Measurements from ENCODE around the gene AHRR. TPM values are rescaled to one million over a fixed set of nuclear protein-coding genes. Genes with fewer than 3 reads are reported as not detected.

Gene AHRR
- total RNA-seq, 2 donors from 2014 or later: 0.12 to 0.30 TPM

DNA sequence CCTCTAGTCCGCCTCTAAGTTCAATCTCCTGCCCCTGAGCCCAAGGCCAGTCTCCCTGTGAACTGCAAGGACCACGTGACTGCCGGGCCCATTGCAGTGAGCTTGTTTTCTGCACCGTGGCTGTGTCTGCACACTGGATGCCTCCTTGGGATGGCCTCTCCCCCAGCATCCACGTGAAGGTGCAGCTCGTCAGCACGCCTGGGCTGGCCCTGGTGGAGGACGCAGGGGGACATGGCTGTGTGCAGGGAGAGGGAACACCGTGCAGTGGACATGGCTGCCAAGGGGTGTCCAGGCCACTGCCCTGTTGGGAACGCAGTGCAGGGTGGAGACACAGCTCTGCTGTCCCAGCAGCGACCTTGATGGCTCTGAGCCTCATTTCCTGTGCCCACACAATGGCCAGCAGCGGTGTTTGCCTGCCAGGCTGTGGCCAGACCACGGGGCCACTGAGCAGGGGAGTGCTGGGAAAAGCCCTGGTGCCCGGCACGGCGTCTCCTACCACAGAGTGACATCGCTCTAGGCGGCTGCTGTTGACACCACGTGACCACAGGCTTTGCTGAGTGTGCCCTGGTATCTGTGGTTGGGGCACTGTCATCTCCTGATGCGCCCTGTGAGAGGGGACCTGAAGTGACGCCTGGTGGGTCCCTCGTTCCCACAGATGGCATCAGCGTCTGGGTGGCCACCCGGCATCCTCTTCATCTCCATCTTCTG, 94.6 kb downstream of the AHRR start:
- Histone ChIP-seq H3K4me3 (peak overlapping the region in 1 of 2 donors; percentile 4), H3K36me3 (no peaks in the 10 kb centered on the region), H3K4me1 (peaks cover 0 to 16% of the 10 kb centered on the region in 2 donors), H3K27ac (no peak overlapping the region), H3K27me3 (no peaks in the 10 kb centered on the region), H3K9me3 (no peaks in the 10 kb centered on the region)
- TF ChIP-seq, protein P1, sequence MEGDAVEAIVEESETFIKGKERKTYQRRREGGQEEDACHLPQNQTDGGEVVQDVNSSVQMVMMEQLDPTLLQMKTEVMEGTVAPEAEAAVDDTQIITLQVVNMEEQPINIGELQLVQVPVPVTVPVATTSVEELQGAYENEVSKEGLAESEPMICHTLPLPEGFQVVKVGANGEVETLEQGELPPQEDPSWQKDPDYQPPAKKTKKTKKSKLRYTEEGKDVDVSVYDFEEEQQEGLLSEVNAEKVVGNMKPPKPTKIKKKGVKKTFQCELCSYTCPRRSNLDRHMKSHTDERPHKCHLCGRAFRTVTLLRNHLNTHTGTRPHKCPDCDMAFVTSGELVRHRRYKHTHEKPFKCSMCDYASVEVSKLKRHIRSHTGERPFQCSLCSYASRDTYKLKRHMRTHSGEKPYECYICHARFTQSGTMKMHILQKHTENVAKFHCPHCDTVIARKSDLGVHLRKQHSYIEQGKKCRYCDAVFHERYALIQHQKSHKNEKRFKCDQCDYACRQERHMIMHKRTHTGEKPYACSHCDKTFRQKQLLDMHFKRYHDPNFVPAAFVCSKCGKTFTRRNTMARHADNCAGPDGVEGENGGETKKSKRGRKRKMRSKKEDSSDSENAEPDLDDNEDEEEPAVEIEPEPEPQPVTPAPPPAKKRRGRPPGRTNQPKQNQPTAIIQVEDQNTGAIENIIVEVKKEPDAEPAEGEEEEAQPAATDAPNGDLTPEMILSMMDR (IDR thresholded peaks at IDR 0.05): no peak
- no peak for DNase-seq (ENCODE audit: low spot score)

DNA sequence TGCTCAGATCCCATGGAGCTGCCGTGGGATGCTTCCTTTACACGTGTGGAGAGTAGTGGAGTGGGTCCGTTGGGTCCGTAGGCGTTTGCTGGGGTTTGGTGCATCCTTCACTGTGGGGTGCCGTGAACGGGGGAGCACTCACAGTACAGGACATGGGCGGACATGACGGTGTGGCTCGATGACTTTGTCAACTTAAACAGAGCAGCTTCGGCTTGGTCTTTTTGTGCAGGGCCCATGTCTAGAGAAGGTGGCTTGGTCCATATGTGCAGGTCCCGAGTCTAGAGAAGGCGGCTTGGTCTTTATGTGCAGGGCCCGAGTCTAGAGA, 95.1 kb downstream of the AHRR start:
- no peak for DNase-seq (ENCODE audit: low spot score)
- Histone ChIP-seq H3K9me3 (no peaks in the 10 kb centered on the region), H3K27ac (no peak overlapping the region), H3K4me1 (peaks cover 0 to 16% of the 10 kb centered on the region in 2 donors), H3K27me3 (no peaks in the 10 kb centered on the region), H3K36me3 (no peaks in the 10 kb centered on the region), H3K4me3 (no peak overlapping the region)
- TF ChIP-seq, protein P1 (IDR thresholded peaks at IDR 0.05): no peak

DNA sequence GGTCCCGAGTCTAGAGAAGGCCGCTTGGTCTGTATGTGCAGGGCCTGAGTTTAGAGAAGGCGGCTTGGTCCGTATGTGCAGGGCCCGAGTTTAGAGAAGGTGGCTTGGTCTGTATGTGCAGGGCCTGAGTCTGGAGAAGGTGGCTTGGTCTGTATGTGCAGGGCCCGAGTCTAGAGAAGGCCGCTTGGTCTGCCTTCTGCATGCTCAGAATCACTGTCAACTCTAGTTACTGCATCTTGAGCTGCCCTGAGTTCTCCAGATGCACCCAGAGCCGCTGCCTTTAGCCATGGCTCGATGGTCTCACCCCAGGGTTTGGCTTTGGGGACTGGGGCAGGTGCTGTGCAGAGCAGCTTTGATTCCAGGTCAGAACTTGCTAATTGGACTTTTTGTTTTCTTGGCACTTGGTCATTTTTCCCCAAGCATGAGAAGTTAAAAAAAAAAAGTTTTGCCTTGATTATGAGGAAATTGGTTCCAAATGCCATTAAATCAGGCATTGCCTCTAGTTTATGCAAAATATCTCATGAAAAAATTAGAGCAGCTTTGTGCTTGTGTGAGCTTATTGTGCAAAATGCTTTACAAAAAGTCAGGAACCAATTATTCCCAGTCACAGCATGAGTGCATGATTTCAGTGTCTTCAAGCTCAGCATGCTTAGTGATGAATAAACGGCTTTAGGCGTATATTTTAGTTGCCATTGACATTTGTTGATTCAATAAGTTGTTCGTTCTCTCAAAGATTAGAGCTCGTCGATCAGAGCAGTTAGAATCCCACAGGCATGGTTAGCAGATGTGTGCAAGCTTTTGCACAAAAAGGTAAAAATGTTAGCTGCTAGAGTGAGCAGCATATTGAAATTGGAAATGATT, 96.0 kb downstream of the AHRR start:
- Histone ChIP-seq H3K4me1 (peaks cover 0 to 16% of the 10 kb centered on the region in 2 donors), H3K36me3 (no peaks in the 10 kb centered on the region), H3K9me3 (no peaks in the 10 kb centered on the region), H3K27ac (no peak overlapping the region), H3K27me3 (no peaks in the 10 kb centered on the region), H3K4me3 (no peak overlapping the region)
- TF ChIP-seq, protein P1 (IDR thresholded peaks at IDR 0.05): no peak
- DNase-seq (ENCODE audit: low spot score): no peak

DNA sequence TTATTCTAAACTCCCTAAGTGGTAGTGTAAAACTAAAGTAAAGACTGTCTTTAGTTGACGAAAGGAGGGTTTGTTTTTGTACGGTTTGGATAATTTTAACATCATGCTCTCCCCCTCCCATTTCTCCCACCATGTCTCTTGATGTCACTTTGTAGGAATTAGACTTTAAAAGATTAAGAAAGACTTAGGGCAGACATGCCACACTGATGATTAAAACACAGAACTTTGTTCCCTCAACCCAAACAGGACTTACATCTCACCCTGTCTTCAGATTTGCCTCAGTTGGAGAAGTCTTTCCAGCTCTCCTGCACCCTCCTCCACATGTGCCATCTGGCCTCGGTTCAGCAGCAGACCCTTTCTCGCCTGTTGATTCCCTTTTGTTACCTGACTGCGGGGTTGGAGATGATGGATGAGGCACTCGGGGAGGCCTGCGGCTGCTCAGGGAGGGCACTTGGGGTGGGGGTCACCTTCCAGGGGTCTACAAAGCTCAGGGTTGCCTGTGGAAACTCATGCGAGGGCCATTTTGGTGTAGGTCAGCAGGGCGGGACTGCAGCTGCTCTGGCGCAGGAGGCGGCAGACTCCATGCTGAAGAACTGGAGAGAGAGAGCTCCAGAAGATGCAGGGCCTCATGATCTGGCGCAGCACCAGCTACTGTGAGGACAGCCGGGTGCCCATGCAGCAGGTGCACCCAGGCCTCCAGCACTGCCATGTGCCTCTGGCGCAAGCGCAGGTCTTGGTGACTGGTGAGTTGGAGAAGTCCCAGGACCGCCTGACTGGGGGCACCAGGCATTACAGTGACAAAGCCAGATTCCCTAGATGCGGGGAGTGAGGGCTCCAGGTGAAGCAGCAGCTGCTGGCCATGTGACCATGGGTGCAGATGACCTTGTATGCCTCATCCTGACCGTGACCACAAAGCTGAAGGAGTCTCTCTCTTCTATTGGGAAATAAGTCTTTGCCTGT, 96.9 kb downstream of the AHRR start:
- peaks cover 0 to 16% of the 10 kb centered on the region in 2 donors for H3K4me1 ChIP-seq

DNA sequence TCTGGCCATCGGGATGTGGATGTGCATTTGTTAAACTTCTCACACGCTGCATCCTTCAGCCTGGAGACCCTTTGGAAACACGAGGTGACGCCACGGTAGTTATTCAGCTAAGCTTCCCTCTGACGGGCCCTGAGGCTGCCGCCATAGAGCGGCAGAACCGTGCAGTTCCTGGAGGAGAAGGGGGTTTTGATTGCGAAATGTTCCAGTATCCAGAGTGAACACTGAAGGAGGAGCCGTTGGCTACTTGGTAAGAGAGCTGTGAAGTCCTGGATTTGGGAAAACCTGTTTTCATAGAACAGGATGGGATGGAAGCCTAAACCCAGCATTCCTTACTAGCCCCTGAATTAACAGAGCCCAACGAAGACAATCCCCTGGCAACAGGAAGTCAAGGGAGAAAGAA, 98.5 kb downstream of the AHRR start:
- TF ChIP-seq, protein P1 (IDR thresholded peaks at IDR 0.05): no peak
- peaks cover 0 to 12% of the 10 kb centered on the region in 2 donors for H3K4me1 ChIP-seq
- no peaks in the 10 kb centered on the region for H3K36me3 ChIP-seq
- no peaks in the 10 kb centered on the region for H3K9me3 ChIP-seq
- DNase-seq (ENCODE audit: low spot score): no peak
- no peaks in the 10 kb centered on the region for H3K27me3 ChIP-seq
- no peak overlapping the region for H3K27ac ChIP-seq
- H3K4me3 ChIP-seq: no peak overlapping the region

More for the DNA sequence above, 96.9 kb downstream of the AHRR start:
- TF ChIP-seq, protein P1 (IDR thresholded peaks at IDR 0.05): no peak
- H3K27ac ChIP-seq: no peak overlapping the region
- no peaks in the 10 kb centered on the region for H3K36me3 ChIP-seq
- H3K27me3 ChIP-seq: no peaks in the 10 kb centered on the region
- no peak overlapping the region for H3K4me3 ChIP-seq
- DNase-seq (ENCODE audit: low spot score): no peak
- H3K9me3 ChIP-seq: no peaks in the 10 kb centered on the region
